SK-N-SH (cell line): ENCODE data around the gene TRIM27. TPM values are rescaled to one million over a fixed set of nuclear protein-coding genes. Genes with fewer than 3 reads are reported as not detected.

Experiments used
- CTCF ChIA-PET: fragments of 300-600, 350-600 bp; formaldehyde crosslinking; extraction: SDS; loops from one replicate; lab custom pipeline; 2021; lab: Yijun Ruan, JAX
- POLR2A ChIA-PET: fragments of 350-600 bp; sonication (Branson Sonifier 250); formaldehyde crosslinking; extraction: SDS; loops from one replicate; lab custom pipeline; 2020; ENCODE audit warnings: antibody characterized with exemption, inconsistent platforms; lab: Yijun Ruan, JAX
- DNase-seq: peaks from one replicate; pipeline ENCODE4 v3.0.0; 2012
- H2AFZ ChIP-seq: fragments of 200-600 bp; sonication (generic); 2 replicates; pipeline ENCODE4 v1.8.1; 2016; ENCODE audit warnings: antibody characterized with exemption, mild to moderate bottlenecking, low read depth
- H3F3A ChIP-seq: fragments of 200-600 bp; sonication (generic); replicated peaks from 2 replicates; pipeline ENCODE3; 2016; ENCODE audit warnings: antibody characterized with exemption, mild to moderate bottlenecking; ENCODE audit not compliant: insufficient read depth
- H3K27ac ChIP-seq, 2 experiments: fragments of 200-500 bp in 1 of 2; fragments of 200-600 bp in 1 of 2; sonication (Bioruptor generic) in 1 of 2; sonication (generic), shearing (Covaris generic) in 1 of 2; 2 replicates each; pipeline versions ENCODE4 v1.5.1 to v1.6.1; 2014 to 2016; ENCODE audit warnings: low read depth in 2 of 2, inconsistent platforms in 1 of 2, low read length in 1 of 2, mild to moderate bottlenecking in 1 of 2, mixed read lengths in 1 of 2
- H3K27me3 ChIP-seq: fragments of 200-600 bp; sonication (generic), shearing (Covaris generic); 2 replicates; pipeline ENCODE4 v1.6.1; 2016; ENCODE audit warnings: mixed run types; ENCODE audit not compliant: insufficient read depth
- H3K36me3 ChIP-seq, 2 experiments: fragments of 200-500 bp in 1 of 2; fragments of 200-600 bp in 1 of 2; sonication (Bioruptor generic) in 1 of 2; sonication (generic) in 1 of 2; replicated peaks in 1 of 2; 2 replicates each; pipeline versions ENCODE3 to v1.5.1; 2014 to 2016; ENCODE audit warnings: low read length in 1 of 2, mild to moderate bottlenecking in 1 of 2; ENCODE audit not compliant: insufficient read depth in 2 of 2, control insufficient read depth in 1 of 2
- H3K4me1 ChIP-seq, 2 experiments: fragments of 200-500 bp in 1 of 2; fragments of 200-600 bp in 1 of 2; sonication (Bioruptor generic) in 1 of 2; sonication (generic), shearing (Covaris generic) in 1 of 2; 2 replicates each; pipeline versions ENCODE4 v1.5.1 to v1.6.1; 2014 to 2016; ENCODE audit warnings: low read depth in 1 of 2, low read length in 1 of 2, mixed run types in 1 of 2; ENCODE audit not compliant: insufficient read depth in 2 of 2, control insufficient read depth in 1 of 2
- H3K4me2 ChIP-seq: fragments of 200-600 bp; sonication (generic), shearing (Covaris generic); 2 replicates; pipeline ENCODE4 v1.6.1; 2017; ENCODE audit warnings: mixed run types
- H3K4me3 ChIP-seq, 2 experiments: fragments of 200-500 bp in 1 of 2; fragments of 200-600 bp in 1 of 2; sonication (Bioruptor generic) in 1 of 2; sonication (generic), shearing (Covaris generic) in 1 of 2; 2 replicates each; pipeline versions ENCODE4 v1.5.1 to v1.8.1; 2014 to 2016; ENCODE audit warnings: low read depth in 2 of 2, inconsistent platforms in 1 of 2, low read length in 1 of 2, mild to moderate bottlenecking in 1 of 2, mixed read lengths in 1 of 2, moderate library complexity in 1 of 2
- H3K79me2 ChIP-seq: fragments of 200-600 bp; sonication (generic); 2 replicates; pipeline ENCODE4 v1.8.1; 2017; ENCODE audit warnings: mild to moderate bottlenecking; ENCODE audit not compliant: insufficient read depth
- H3K9ac ChIP-seq: fragments of 200-600 bp; sonication (generic); 2 replicates; pipeline ENCODE4 v1.6.1; 2017; ENCODE audit warnings: mixed run types
- H3K9me2 ChIP-seq: fragments of 200-600 bp; sonication (generic); 2 replicates; pipeline ENCODE4 v1.6.1; 2017; ENCODE audit warnings: mixed run types
- H3K9me3 ChIP-seq: fragments of 200-600 bp; sonication (generic); 2 replicates; pipeline ENCODE4 v1.6.1; 2017; ENCODE audit warnings: mixed run types, mild to moderate bottlenecking, moderate library complexity
- H4K20me1 ChIP-seq: fragments of 200-600 bp; sonication (generic); 2 replicates; pipeline ENCODE4 v1.6.1; 2017; ENCODE audit warnings: mild to moderate bottlenecking, mixed run types; ENCODE audit not compliant: insufficient read depth
- CTCF ChIP-seq: fragments of 200-600 bp; sonication (generic); IDR thresholded peaks from 2 replicates; pipeline ENCODE4 v1.6.1; 2017; ENCODE audit warnings: antibody characterized with exemption, mild to moderate bottlenecking, moderate library complexity
- FOSL2 ChIP-seq: IDR thresholded peaks from 2 replicates; pipeline ENCODE4 v1.4.0; 2012; ENCODE audit warnings: low read depth, mild to moderate bottlenecking, moderate library complexity, borderline replicate concordance
- FOXJ3 ChIP-seq: sonication (generic); formaldehyde crosslinking; IDR thresholded peaks from 2 replicates; pipeline ENCODE4 v1.5.1; 2020; ENCODE audit warnings: mild to moderate bottlenecking, missing genetic modification reagents
- MAX ChIP-seq: IDR thresholded peaks from 2 replicates; pipeline ENCODE4 v1.4.0; 2012; ENCODE audit warnings: low read depth
- MXI1 ChIP-seq: IDR thresholded peaks from 2 replicates; pipeline ENCODE4 v1.6.1; 2012; ENCODE audit warnings: mild to moderate bottlenecking, low read depth, low read length, improper control_type of control experiment
- NFIC ChIP-seq: IDR thresholded peaks from 2 replicates; pipeline ENCODE4 v1.4.0; 2012; ENCODE audit warnings: borderline replicate concordance
- POLR2AphosphoS5 ChIP-seq: IDR thresholded peaks from 2 replicates; pipeline ENCODE4 v1.6.1; 2012; ENCODE audit warnings: low read depth, low read length
- RCOR1 ChIP-seq: fragments of 150-350 bp; IDR thresholded peaks from 2 replicates; pipeline ENCODE4 v1.6.1; 2017; ENCODE audit warnings: antibody characterized with exemption, low read length
- RFX5 ChIP-seq: IDR thresholded peaks from 2 replicates; pipeline ENCODE4 v1.6.1; 2012; ENCODE audit warnings: mild to moderate bottlenecking, improper control_type of control experiment, low read length
- RXRA ChIP-seq: IDR thresholded peaks from 2 replicates; pipeline ENCODE4 v1.4.0; 2012; ENCODE audit warnings: low read depth, mild to moderate bottlenecking, borderline replicate concordance
- SIN3A ChIP-seq: IDR thresholded peaks from 2 replicates; pipeline ENCODE4 v1.6.1; 2012; ENCODE audit warnings: low read depth, mild to moderate bottlenecking, low read length, moderate library complexity, borderline replicate concordance
- SMC3 ChIP-seq: IDR thresholded peaks from 2 replicates; pipeline ENCODE4 v1.6.1; 2012; ENCODE audit warnings: low read depth, low read length, improper control_type of control experiment
- TCF12 ChIP-seq: IDR thresholded peaks from 2 replicates; pipeline ENCODE4 v1.4.0; 2012
- USF1 ChIP-seq: IDR thresholded peaks from 2 replicates; pipeline ENCODE4 v1.4.0; 2012; ENCODE audit warnings: low read depth, borderline replicate concordance
- YY1 ChIP-seq: IDR thresholded peaks from 2 replicates; pipeline ENCODE4 v1.4.0; 2012; ENCODE audit warnings: low read depth, mild to moderate bottlenecking
- ZBTB33 ChIP-seq: IDR thresholded peaks from 2 replicates; pipeline ENCODE4 v1.4.0; 2012; ENCODE audit warnings: low read depth, borderline replicate concordance
- WGBS: methylation state at CpG from one replicate; pipeline ENCODE4 v1.1.6; 2017; ENCODE audit warnings: low lambda C conversion rate; 5-methylcytosine and 5-hydroxymethylcytosine counted together
- polyA plus RNA-seq, 3 experiments: library from polyadenylated mRNA; depleted of rRNA; stranded (reverse); fragments of >200 nt; gene quantifications; 2 replicates each; pipeline ENCODE4 v1.2.3, GENCODE V29; 2012

TRIM27 gene
- polyA plus RNA-seq, 1 of the 3 experiments (the other 2 are of a cell fraction): 43.8 TPM

- TF ChIP-seq USF1 (no peak), NFIC (no peak), FOXJ3 (CRISPR knock-in tag) (no peak), POLR2AphosphoS5 (peak; percentile 85), MXI1 (0 out of 2 replicates have a peak, but pooled peaks have one; percentile 41)
- TF ChIP-seq, all 33 proteins: peak for 4
These were observed 58.2 kb downstream of the TRIM27 start (continued) for GRCh38 chr6:28865401-28866204.

GRCh38 chr6:28864326-28864923 lies 59.4 kb downstream of the TRIM27 start:
- Histone ChIP-seq H3K36me3 (no peaks in the 10 kb centered on the region), H4K20me1 (no peaks in the 10 kb centered on the region), H3K9me2 (no peaks in the 10 kb centered on the region), H3K27me3 (peaks cover 8% of the 10 kb centered on the region; the same call in 1 of the 2 replicates), H3K79me2 (no peaks in the 10 kb centered on the region), H3K4me1 (peaks cover 0 to 11% of the 10 kb centered on the region in 2 experiments; a peak in 2 of 4 replicates), H3K4me2 (peak overlapping the region; percentile 90), H3K9me3 (no peaks in the 10 kb centered on the region), H3F3A (peaks cover 23% of the 10 kb centered on the region), H2AFZ (peak overlapping the region; percentile 97), H3K9ac (no peak overlapping the region; the same call in 1 of the 2 replicates), H3K4me3 (peak overlapping the region; percentile 91 to 97), H3K27ac (peak overlapping the region; percentile 61 to 76)
- ChIA-PET CTCF (interaction anchor here (1.0 to 2.6 kb wide), 3 partner anchors 26 to 179 kb away, joined by 3 to 9 read pairs (median 7); no protein-coding TSS in a partner anchor), POLR2A (interaction anchor here (1.7 kb wide), 1 partner anchor 17 kb away, joined by 9 read pairs; no protein-coding TSS in a partner anchor)
- TF ChIP-seq SMC3: 0 out of 2 replicates have a peak, but pooled peaks have one; percentile 30
- 0 out of 2 replicates have a peak, but pooled peaks have one; percentile 24 for TF ChIP-seq MXI1
- TF ChIP-seq CTCF: peak; percentile 51
- no peak for TF ChIP-seq FOXJ3 (CRISPR knock-in tag)
- no peak for DNase-seq
- WGBS: 44% methylated on average over 25 of the region's 25 CpGs

- Histone ChIP-seq H3K9ac (peak overlapping the region; percentile 58; the same call in 1 of the 2 replicates), H3K9me3 (no peaks in the 10 kb centered on the region), H3K36me3 (no peaks in the 10 kb centered on the region), H3K4me1 (peaks cover 0 to 11% of the 10 kb centered on the region in 2 experiments; a peak in 2 of 4 replicates), H4K20me1 (no peaks in the 10 kb centered on the region), H2AFZ (peak overlapping the region; percentile 97), H3K27me3 (peaks cover 8% of the 10 kb centered on the region; the same call in 1 of the 2 replicates), H3K4me3 (peak overlapping the region; percentile 91 to 97), H3K79me2 (no peaks in the 10 kb centered on the region), H3K27ac (peak overlapping the region; percentile 61 to 76), H3K9me2 (no peaks in the 10 kb centered on the region), H3F3A (peaks cover 23% of the 10 kb centered on the region), H3K4me2 (peak overlapping the region; percentile 90)
- ChIA-PET POLR2A (no interaction called here), CTCF (interaction anchor here (0.8 to 3.4 kb wide), 7 partner anchors 23 to 368 kb away, joined by 3 to 18 read pairs (median 4); no protein-coding TSS in a partner anchor)
- WGBS: 3% methylated on average over 34 of the region's 47 CpGs
- peak; percentile 69 for DNase-seq
- TF ChIP-seq ZBTB33 (no peak; the same call in 1 of the 2 replicates), NFIC (peak; percentile 81), RCOR1 (peak; percentile 22), TCF12 (0 out of 2 replicates have a peak, but pooled peaks have one; percentile 28), SMC3 (no peak; the same call in 1 of the 2 replicates), RXRA (no peak), MAX (peak; percentile 95), SIN3A (peak; percentile 51; the same call in 1 of the 2 replicates), FOSL2 (peak; percentile 46; the same call in 1 of the 2 replicates), RFX5 (no peak), FOXJ3 (CRISPR knock-in tag) (no peak), YY1 (no peak)
These were observed 60.0 kb downstream of the TRIM27 start for GRCh38 chr6:28863604-28864325.
